GM18907 (cell line): ENCODE data around the gene BUB1B.

Experiments used
- ATAC-seq: cut with Tn5 transposase; IDR thresholded peaks from one replicate; pipeline ENCODE4 v1.9.1; 2021; ENCODE audit warnings: mild to moderate bottlenecking, moderate library complexity; ENCODE audit not compliant: unreplicated experiment

The BUB1B gene

DNA sequence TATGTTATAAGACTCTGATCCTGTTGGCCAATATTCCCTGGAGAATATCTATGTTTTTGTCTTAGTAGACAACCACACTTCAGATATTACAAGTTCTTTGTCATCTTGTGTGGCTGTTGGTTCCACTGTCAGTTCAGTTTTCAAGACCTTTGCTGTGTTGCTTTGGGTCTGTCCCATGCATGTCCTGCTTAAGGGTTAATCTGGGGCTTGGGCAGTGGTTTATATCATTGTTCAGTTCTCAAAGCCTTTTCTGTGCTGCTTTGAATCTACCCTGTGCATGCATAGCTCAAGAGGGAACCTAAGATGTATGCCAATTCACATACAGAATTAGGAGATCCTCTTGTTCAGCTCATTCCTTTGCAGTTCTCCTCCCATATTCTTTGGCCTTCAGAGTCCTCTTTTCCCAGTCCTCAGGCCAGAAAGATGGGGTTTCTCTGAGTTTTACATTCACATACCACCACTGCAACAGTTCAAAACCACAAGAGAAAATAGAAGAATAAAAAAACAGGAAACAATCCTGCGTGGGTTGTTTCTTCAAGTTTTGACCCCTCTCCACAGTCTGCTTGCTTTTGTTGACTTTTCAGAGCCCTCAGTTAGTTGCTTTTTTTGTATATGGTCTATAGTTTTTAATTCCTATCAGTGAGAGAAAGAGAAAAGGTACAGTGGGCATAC, 21.6 kb downstream of the BUB1B start:
- ATAC-seq: no peak

- ATAC-seq: no peak
Observed at GRCh38 chr15:40183636-40184463, 23.0 kb downstream of the BUB1B start.

DNA sequence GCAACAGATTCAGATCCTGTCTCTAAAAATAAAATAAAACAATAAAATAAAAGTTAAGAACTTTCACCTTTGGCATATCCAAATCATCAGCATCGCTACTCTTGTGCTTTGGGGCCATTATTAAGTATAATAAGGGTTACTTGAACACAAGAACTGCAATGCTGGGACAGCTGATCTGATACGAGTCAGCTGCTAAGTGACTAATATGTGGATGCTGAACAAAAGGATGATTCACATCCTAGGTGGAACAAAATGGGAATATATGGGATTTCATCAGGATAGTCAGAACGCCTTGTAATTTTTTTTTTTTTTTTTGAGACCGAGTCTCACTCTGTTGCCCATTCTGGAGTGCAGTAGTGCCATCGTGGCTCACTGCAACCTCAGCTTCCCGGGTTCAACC, 29.7 kb downstream of the BUB1B start:
- no peak for ATAC-seq

DNA sequence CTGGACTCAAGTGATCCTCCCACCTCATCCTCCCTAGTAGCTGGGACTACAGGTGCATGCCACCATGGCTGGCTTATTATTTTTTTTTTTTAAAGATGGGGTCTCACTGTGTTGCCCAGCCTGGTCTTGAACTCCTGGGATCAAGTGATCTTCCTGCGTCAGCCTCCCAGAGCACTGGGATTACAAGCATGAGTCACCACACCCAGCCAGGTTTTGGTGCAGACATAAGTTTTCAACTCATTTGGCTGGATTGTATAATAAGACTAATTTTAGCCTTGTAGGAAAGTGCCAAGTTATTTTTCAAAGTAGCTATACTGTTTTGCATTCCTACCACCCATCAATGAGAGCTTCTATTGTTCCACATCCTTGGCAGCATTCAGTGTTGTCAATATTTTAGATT, 32.1 kb downstream of the BUB1B start:
- no peak for ATAC-seq

DNA sequence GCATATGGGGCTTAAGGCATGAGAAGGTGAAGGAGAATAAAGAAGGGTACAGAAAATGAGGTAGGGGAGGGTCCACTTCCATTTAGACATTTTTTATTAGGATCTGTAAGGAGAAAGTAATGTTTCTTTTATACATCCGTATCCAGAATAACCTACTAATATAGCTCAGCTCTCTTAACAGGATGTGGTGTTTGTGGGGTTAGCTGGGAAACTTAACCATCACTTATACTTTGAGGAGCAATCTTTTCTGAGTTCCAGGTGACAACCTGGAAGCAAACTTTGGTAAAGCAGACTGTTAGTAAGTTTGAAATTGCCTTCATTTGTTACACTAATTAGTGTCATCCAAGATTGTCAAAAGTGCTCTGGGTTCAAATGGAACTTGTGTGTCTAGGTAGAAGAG, 36.6 kb downstream of the BUB1B start:
- ATAC-seq: no peak

DNA sequence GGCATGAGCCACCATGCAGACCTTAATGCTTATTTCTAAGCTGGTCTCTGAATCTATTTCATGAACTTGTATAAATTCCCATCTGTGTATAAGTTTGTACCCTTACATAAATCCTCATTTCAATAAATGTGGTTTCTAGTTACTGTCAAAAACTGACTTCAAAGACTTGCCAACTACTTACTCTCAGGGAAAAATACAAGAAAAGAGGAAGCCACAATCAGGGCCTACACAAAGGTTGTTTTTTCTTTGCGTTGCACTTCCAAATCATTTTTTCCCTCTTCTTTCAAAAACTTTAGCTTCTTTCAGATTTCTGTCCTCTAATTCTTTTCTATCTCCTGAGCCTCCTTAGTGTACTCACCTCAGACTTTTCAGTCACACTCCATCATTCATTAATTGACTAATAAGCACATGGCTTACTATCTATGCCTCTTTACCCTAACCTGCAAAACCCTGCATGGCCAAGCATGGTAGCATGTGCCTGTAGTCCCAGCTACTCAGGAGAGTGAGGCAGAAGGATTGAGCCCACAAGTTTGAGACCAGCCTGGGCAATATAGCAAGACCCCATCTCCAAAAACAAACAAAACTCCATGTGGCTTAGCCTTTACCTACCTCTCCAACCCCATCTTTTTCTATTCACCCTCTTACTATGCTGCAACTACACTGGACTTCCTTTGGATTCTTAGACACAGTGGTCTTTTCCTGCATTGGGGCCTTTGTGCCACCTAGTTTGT, 37.7 kb downstream of the BUB1B start:
- ATAC-seq: no peak

DNA sequence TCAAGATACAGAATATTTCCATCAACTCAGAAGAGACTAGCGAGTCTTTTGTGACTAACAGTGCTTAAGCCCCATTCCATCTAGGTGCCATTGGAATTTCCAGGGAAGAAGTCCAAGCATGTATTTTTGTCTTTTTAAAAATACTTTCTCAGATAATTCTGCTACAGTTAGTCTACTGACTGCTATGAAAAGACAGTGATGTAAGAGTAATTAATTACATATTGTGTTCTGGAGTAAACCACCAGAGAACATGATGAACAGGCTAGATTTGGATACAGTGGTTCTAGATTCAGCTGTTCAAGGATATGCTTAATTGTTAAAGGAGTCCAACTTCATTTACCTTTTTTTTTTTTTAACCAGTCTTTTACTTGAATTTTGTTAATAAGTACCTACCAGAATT, 43.2 kb downstream of the BUB1B start:
- ATAC-seq: no peak

GRCh38 chr15:40217166-40217824, 56.4 kb downstream of the BUB1B start:
- no peak for ATAC-seq

GRCh38 chr15:40219801-40220200, 58.9 kb downstream of the BUB1B start:
- no peak for ATAC-seq

DNA sequence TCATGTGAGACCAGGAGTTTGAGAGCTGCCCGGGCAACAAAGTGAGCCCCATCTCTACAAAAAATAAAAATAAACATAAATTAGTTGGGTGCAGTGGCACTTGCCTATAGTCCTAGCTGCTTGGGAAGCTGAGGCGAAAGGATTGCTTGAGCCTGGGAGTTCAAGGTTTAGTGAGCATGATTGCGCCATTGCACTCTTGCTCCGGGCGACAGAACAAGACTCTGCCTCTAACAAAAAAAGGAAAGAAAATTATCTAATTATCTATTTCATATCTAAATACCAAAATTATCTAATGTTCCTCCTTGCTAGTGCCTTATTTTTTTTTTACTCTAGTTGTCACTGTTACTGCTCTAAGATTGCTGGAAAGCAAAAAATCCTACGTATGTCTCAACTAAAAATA, 61.3 kb downstream of the BUB1B start:
- no peak for ATAC-seq

- no peak for ATAC-seq
Observed at GRCh38 chr15:40226736-40227135, 65.9 kb downstream of the BUB1B start.

DNA sequence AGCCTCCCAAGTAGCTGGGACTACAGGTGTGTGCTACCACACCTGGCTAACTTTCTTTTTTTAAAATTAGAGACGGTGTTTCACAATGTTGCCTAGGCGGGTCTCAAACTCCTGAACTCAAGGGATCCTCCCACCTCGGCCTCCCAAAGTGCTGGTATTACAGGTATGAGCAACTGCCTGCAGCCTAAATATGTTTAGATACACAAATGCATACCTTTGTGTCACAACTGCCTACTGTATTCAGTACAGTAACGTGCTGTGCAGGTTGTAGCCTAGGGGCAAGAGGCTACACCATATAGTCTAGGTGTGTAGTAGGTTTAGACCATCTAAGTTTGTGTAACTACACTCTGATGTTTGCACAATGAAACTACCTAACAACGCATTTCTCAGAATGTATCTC, 68.4 kb downstream of the BUB1B start:
- no peak for ATAC-seq

- no peak for ATAC-seq
Observed at GRCh38 chr15:40229956-40230355, 69.1 kb downstream of the BUB1B start.

DNA sequence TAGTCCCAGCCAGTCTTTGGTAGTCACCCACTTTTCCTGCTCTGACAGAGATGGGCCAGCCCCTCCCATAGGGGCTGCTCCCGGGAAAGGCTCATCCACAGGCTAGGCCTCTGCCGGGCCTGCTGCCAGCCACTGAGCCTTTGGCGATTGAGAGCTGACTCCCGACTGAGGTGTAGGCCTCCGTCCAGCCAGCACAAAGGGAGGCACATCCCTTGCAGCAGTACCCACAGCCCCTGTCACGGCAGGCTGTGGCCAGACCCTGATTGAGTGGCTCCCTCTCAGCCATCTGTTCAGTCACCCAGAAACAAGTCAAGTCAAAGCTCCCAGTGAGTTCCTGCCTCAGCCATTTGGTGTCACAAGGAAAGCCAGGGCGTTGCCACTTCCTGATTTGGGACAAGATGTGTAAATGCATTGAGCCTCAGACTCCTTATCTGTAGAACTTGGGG, 71.8 kb downstream of the BUB1B start:
- ATAC-seq: no peak

DNA sequence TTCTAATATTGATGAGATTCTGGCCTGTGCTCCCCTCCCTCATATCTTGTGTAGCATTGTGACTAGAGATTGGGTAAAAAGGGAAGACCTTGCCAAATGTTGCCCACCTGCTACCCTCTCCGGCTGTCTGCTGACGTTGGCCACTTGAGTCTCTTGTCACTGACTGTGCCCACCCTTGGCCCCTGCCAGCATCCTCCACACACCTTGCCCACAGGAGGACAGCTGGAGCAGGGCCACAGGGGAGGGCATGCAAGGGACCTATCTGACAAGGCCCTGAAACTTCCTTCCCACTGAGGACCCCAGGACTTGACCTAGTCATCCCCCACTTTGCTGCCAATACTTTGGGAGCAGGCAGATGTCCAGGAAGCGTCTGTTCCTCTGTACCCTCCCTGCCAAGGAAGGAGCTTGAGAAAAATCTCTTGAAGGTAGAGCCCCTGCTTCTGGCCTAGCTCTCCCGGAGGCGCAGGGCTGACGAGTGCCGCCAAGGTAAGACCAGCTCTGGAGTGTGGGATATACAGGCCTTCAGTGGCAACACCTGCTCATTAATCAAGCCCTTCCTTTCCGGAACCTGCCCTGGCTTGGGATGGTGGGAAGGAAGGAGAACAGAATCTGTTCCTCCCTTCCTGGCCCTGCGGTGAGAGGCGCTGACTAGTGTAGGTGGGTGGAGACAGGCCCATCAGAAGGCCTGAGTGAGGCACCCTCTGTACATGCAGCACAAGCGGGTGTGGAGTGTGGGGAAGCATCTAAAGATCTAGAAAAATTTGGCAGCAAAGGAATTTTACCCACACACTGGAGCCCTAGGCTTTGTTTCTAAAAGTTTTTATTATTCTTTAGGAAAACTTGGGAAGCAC, 73.1 kb downstream of the BUB1B start:
- no peak for ATAC-seq

GRCh38 chr15:40234783-40235182, 73.9 kb downstream of the BUB1B start:
- ATAC-seq: no peak

- no peak for ATAC-seq
Observed at GRCh38 chr15:40235201-40235885, 74.5 kb downstream of the BUB1B start.

- no peak for ATAC-seq
Observed at GRCh38 chr15:40238532-40239403, 77.9 kb downstream of the BUB1B start, which contains the start of gene PAK6. Gene PAK6 (plus strand): TSS chr15:40239063. CDS start chr15:40264786, 25,723 bp downstream.

GRCh38 chr15:40239404-40239692, 78.5 kb downstream of the BUB1B start:
- no peak for ATAC-seq
